ENCODE data around the gene LAMTOR3.

- no peak for TF ChIP-seq CTCF (IDR thresholded peaks at IDR 0.05)
- no peak for TF ChIP-seq POLR2A (IDR thresholded peaks at IDR 0.05)
Observed at GRCh38 chr4:99891351-99891750, 2.9 kb downstream of the LAMTOR3 start.

All from heart left ventricle (tissue), 13 donors.